ENCODE measurements around the gene MYO3B.
A peak's percentile ranks its signal among the peaks of the same experiment; 100 is the strongest.

The MYO3B gene

DNA sequence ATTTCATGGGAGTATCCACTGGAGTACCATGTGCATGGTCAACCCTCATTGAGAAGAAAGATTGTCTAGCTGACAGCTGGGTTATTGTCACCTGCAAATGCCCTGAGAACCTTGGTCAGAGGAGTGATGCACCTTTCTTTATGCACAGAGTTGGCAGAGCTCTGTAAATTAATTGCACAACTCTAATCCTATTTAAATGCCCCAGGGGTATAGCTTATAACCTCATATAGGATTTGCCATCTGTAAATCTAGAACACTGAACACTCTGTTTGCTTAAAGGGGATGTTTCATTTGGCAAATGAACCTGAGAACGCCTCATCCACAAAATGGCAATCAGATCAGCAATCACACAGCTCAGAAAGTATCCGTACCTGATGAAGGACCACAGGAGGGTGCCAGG is 465.4 kb downstream of the MYO3B start:
- TF ChIP-seq, protein P1, sequence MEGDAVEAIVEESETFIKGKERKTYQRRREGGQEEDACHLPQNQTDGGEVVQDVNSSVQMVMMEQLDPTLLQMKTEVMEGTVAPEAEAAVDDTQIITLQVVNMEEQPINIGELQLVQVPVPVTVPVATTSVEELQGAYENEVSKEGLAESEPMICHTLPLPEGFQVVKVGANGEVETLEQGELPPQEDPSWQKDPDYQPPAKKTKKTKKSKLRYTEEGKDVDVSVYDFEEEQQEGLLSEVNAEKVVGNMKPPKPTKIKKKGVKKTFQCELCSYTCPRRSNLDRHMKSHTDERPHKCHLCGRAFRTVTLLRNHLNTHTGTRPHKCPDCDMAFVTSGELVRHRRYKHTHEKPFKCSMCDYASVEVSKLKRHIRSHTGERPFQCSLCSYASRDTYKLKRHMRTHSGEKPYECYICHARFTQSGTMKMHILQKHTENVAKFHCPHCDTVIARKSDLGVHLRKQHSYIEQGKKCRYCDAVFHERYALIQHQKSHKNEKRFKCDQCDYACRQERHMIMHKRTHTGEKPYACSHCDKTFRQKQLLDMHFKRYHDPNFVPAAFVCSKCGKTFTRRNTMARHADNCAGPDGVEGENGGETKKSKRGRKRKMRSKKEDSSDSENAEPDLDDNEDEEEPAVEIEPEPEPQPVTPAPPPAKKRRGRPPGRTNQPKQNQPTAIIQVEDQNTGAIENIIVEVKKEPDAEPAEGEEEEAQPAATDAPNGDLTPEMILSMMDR (IDR thresholded peaks at IDR 0.05; ENCODE audit: borderline replicate concordance, extremely low read depth, low read length, poor library complexity, severe bottlenecking): no peak
- no peak for TF ChIP-seq EZH2 (IDR thresholded peaks at IDR 0.05; ENCODE audit: borderline replicate concordance, low read depth, low read length, severe bottlenecking)
- Histone ChIP-seq H3K27me3 (ENCODE audit: insufficient read depth, low read length, poor library complexity) (peaks cover 7% of the 10 kb centered on the region), H2AFZ (ENCODE audit: low read depth, low read length) (no peak overlapping the region), H4K20me1 (ENCODE audit: insufficient read depth, low read length) (no peaks in the 10 kb centered on the region), H3K4me2 (ENCODE audit: insufficient read depth, low read length) (no peak overlapping the region), H3K9me3 (ENCODE audit: insufficient read depth, low read length, severe bottlenecking) (no peaks in the 10 kb centered on the region), H3K36me3 (ENCODE audit: insufficient read depth, low read length) (no peaks in the 10 kb centered on the region), H3K9ac (ENCODE audit: low read depth, low read length) (no peak overlapping the region), H3K4me3 (ENCODE audit: low read depth in 1 of 2, low read length in 2 of 2) (no peak overlapping the region), H3K4me1 (ENCODE audit: insufficient read depth, low read length) (no peaks in the 10 kb centered on the region), H3K79me2 (ENCODE audit: insufficient read depth, low read length) (no peaks in the 10 kb centered on the region), H3K27ac (ENCODE audit: low read length) (no peak overlapping the region)
- DNase-seq: no peak
- ATAC-seq (ENCODE audit: insufficient read depth, low read depth): no peak

- DNase-seq: no peak
- H3K27me3 ChIP-seq (ENCODE audit: insufficient read depth, low read length, poor library complexity): no peaks in the 10 kb centered on the region
- ATAC-seq (ENCODE audit: insufficient read depth, low read depth): no peak
- H3K9me3 ChIP-seq (ENCODE audit: insufficient read depth, low read length, severe bottlenecking): no peaks in the 10 kb centered on the region
- H3K27ac ChIP-seq (ENCODE audit: low read length): no peak overlapping the region
- no peaks in the 10 kb centered on the region for H3K36me3 ChIP-seq (ENCODE audit: insufficient read depth, low read length)
- peaks cover 20% of the 10 kb centered on the region for H3K4me1 ChIP-seq (ENCODE audit: insufficient read depth, low read length)
- no peak overlapping the region for H2AFZ ChIP-seq (ENCODE audit: low read depth, low read length)
- TF ChIP-seq, protein P1 (IDR thresholded peaks at IDR 0.05; ENCODE audit: borderline replicate concordance, extremely low read depth, low read length, poor library complexity, severe bottlenecking): no peak
- TF ChIP-seq EZH2 (IDR thresholded peaks at IDR 0.05; ENCODE audit: borderline replicate concordance, low read depth, low read length, severe bottlenecking): no peak
- no peak overlapping the region for H3K4me3 ChIP-seq (ENCODE audit: low read depth in 1 of 2, low read length in 2 of 2)
- no peaks in the 10 kb centered on the region for H4K20me1 ChIP-seq (ENCODE audit: insufficient read depth, low read length)
- H3K9ac ChIP-seq (ENCODE audit: low read depth, low read length): no peak overlapping the region
- no peaks in the 10 kb centered on the region for H3K79me2 ChIP-seq (ENCODE audit: insufficient read depth, low read length)
- no peak overlapping the region for H3K4me2 ChIP-seq (ENCODE audit: insufficient read depth, low read length)
Measured at GRCh38 chr2:170647741-170648436, 469.9 kb downstream of the MYO3B start.

GRCh38 chr2:170651624-170652325 is 473.8 kb downstream of the MYO3B start:
- DNase-seq: peak; percentile 68
- H3K4me3 ChIP-seq (ENCODE audit: low read depth in 1 of 2, low read length in 2 of 2): no peak overlapping the region
- no peak overlapping the region for H2AFZ ChIP-seq (ENCODE audit: low read depth, low read length)
- peaks cover 20% of the 10 kb centered on the region for H3K4me1 ChIP-seq (ENCODE audit: insufficient read depth, low read length)
- no peaks in the 10 kb centered on the region for H3K9me3 ChIP-seq (ENCODE audit: insufficient read depth, low read length, severe bottlenecking)
- no peak overlapping the region for H3K9ac ChIP-seq (ENCODE audit: low read depth, low read length)
- no peaks in the 10 kb centered on the region for H3K36me3 ChIP-seq (ENCODE audit: insufficient read depth, low read length)
- TF ChIP-seq, protein P1 (IDR thresholded peaks at IDR 0.05; ENCODE audit: borderline replicate concordance, extremely low read depth, low read length, poor library complexity, severe bottlenecking): no peak
- TF ChIP-seq EZH2 (IDR thresholded peaks at IDR 0.05; ENCODE audit: borderline replicate concordance, low read depth, low read length, severe bottlenecking): no peak
- no peaks in the 10 kb centered on the region for H3K27me3 ChIP-seq (ENCODE audit: insufficient read depth, low read length, poor library complexity)
- 0 out of 2 replicates have a peak, but pooled peaks cover 3% of the 10 kb centered on the region for H4K20me1 ChIP-seq (ENCODE audit: insufficient read depth, low read length)
- peak; percentile 97 for ATAC-seq (ENCODE audit: insufficient read depth, low read depth)
- peak overlapping the region; percentile 47; the same call in 1 of the 2 replicates for H3K4me2 ChIP-seq (ENCODE audit: insufficient read depth, low read length)
- H3K79me2 ChIP-seq (ENCODE audit: insufficient read depth, low read length): no peaks in the 10 kb centered on the region
- H3K27ac ChIP-seq (ENCODE audit: low read length): no peak overlapping the region

Measured in DND-41 (cell line).